Measurements from ENCODE around the gene ANO9.
A peak's percentile ranks its signal among the peaks of the same experiment; 100 is the strongest.
"Not testable (repeated sequence)": the region's sequence is repeated elsewhere in the genome, so short reads cannot be mapped to it uniquely, and the experiment has no call there.

The ANO9 gene

GRCh38 chr11:413120-414081 lies 28.4 kb downstream of the ANO9 start:
- no peak for DNase-seq

GRCh38 chr11:412641-413119 lies 29.1 kb downstream of the ANO9 start:
- no peak for DNase-seq

GRCh38 chr11:411520-411919 lies 30.3 kb downstream of the ANO9 start:
- not testable (repeated sequence) for DNase-seq

- not testable (repeated sequence) for DNase-seq
Observed at GRCh38 chr11:410711-411110, 31.1 kb downstream of the ANO9 start.

GRCh38 chr11:409600-410483 lies 32.0 kb downstream of the ANO9 start:
- DNase-seq, result no peak

- DNase-seq, result no peak
Observed at GRCh38 chr11:409008-409599, 32.7 kb downstream of the ANO9 start.

GRCh38 chr11:408154-409007 lies 33.4 kb downstream of the ANO9 start:
- DNase-seq, result no peak

- DNase-seq, result no peak
Observed at GRCh38 chr11:407651-408123, 34.1 kb downstream of the ANO9 start.

GRCh38 chr11:406796-407650 lies 34.8 kb downstream of the ANO9 start:
- DNase-seq, result peak; percentile 13

GRCh38 chr11:405954-406795 lies 35.6 kb downstream of the ANO9 start:
- no peak for DNase-seq

- DNase-seq, result no peak
Observed at GRCh38 chr11:405323-405953, 36.4 kb downstream of the ANO9 start.

GRCh38 chr11:404551-405264 lies 37.1 kb downstream of the ANO9 start:
- DNase-seq, result no peak

- DNase-seq, result no peak
Observed at GRCh38 chr11:403761-404431, 37.9 kb downstream of the ANO9 start.

GRCh38 chr11:403021-403760 lies 38.6 kb downstream of the ANO9 start:
- DNase-seq, result no peak

- not testable (repeated sequence) for DNase-seq
Observed at GRCh38 chr11:401196-401595, 40.6 kb downstream of the ANO9 start.

- no peak for DNase-seq
Observed at GRCh38 chr11:400241-400689, 41.5 kb downstream of the ANO9 start.

GRCh38 chr11:399731-400211 lies 42.0 kb downstream of the ANO9 start:
- no peak for DNase-seq

Measured in NCI-H2029 treated with DMSO at 0.1 percent for 48 hours (cell line).